K562 (cell line): Measurements from ENCODE around the gene NIPAL1. TPM values are rescaled to one million over a fixed set of nuclear protein-coding genes. Genes with fewer than 3 reads are reported as not detected.

Experiments used
- ATAC-seq: fragments of 200-7000 bp; cut with Tn5 transposase; 3 replicates; pipeline ENCODE4 v1.9.1; 2020; ENCODE audit warnings: moderate library complexity
- BruUV-seq: library from RNA; stranded (reverse); fragments of 400-500 nt; replicated peaks from 2 replicates; lab custom pipeline; 2021; lab: Mats Ljungman, UMichigan
- CTCF ChIA-PET: fragments of 300-600 bp; formaldehyde crosslinking; extraction: SDS; loops from one replicate; lab custom pipeline; 2021; ENCODE audit warnings: low intra/inter-chr PET ratio; lab: Yijun Ruan, JAX
- POLR2A ChIA-PET: fragments of 300-600, 350-650 bp; sonication (Branson Sonifier 250); formaldehyde crosslinking; extraction: SDS; loops from one replicate; lab custom pipeline; 2021; ENCODE audit warnings: antibody characterized with exemption, inconsistent platforms; lab: Yijun Ruan, JAX
- DNase-seq, 4 experiments: peaks; one replicate each; pipeline versions ENCODE4 v3.0.0 to v3.0.0-alpha.2; 2011 to 2018; ENCODE audit warnings: low spot score in 3 of 4, mixed read lengths in 3 of 4; ENCODE audit errors: extremely low read depth in 1 of 4
- FAIRE-seq: peaks from 2 replicates; lab custom pipeline; 2011; peaks lifted over from hg19 to GRCh38; lab: Jason Lieb, UNC
- H2AFZ ChIP-seq: 2 replicates; pipeline ENCODE4 v1.6.0; 2011; ENCODE audit warnings: low read depth, low read length, control low read depth, inconsistent platforms
- H3K27ac ChIP-seq: fragments of 200-600 bp; 3 replicates; pipeline ENCODE4 v1.8.0; 2011; ENCODE audit warnings: low read depth, mild to moderate bottlenecking, control low read depth, inconsistent platforms, low read length, moderate library complexity, mixed read lengths; ENCODE audit errors: extremely low read depth
- H3K27me3 ChIP-seq, 2 experiments: fragments of 300-600 bp in 1 of 2; 2 replicates in 1 of 2; 3 replicates in 1 of 2; pipeline versions ENCODE4 v1.6.0 to v1.8.0; 2011; ENCODE audit warnings: inconsistent platforms in 2 of 2, low read length in 2 of 2, mild to moderate bottlenecking in 1 of 2, mixed read lengths in 1 of 2, moderate library complexity in 1 of 2; ENCODE audit not compliant: control insufficient read depth in 2 of 2, insufficient read depth in 2 of 2
- H3K36me3 ChIP-seq: fragments of 300-600 bp; 3 replicates; pipeline ENCODE4 v1.8.0; 2011; ENCODE audit warnings: mild to moderate bottlenecking, low read length, inconsistent platforms; ENCODE audit not compliant: control insufficient read depth, insufficient read depth
- H3K4me1 ChIP-seq, 2 experiments: fragments of 200-600 bp in 1 of 2; replicated peaks in 1 of 2; 2 replicates in 1 of 2; 3 replicates in 1 of 2; pipeline versions ENCODE4 v1.5.1 to v1.8.0; 2011; ENCODE audit warnings: inconsistent platforms in 2 of 2, low read length in 2 of 2, mild to moderate bottlenecking in 1 of 2, mixed read lengths in 1 of 2, moderate library complexity in 1 of 2; ENCODE audit not compliant: control insufficient read depth in 2 of 2, insufficient read depth in 2 of 2
- H3K4me2 ChIP-seq: 2 replicates; pipeline ENCODE4 v1.6.1; 2011; ENCODE audit warnings: low read length, control low read depth, inconsistent platforms, mixed read lengths; ENCODE audit not compliant: insufficient read depth
- H3K4me3 ChIP-seq: fragments of 200-600 bp; sonication (generic), shearing (Covaris generic); 2 replicates; pipeline ENCODE4 v1.5.1; 2016; ENCODE audit warnings: control low read depth, inconsistent platforms
- H3K79me2 ChIP-seq: fragments of 200-600 bp; 3 replicates; pipeline ENCODE4 v1.8.0; 2011; ENCODE audit warnings: low read length, inconsistent platforms; ENCODE audit not compliant: control insufficient read depth, insufficient read depth
- H3K9ac ChIP-seq, 2 experiments: 2 replicates each; pipeline versions ENCODE4 v1.6.0 to v1.6.1; 2011; ENCODE audit warnings: low read depth in 2 of 2, low read length in 2 of 2, control low read depth in 1 of 2, inconsistent platforms in 1 of 2, mild to moderate bottlenecking in 1 of 2, mixed read lengths in 1 of 2; ENCODE audit not compliant: insufficient read depth in 1 of 2
- H3K9me1 ChIP-seq: one replicate; pipeline ENCODE4 v1.6.0; 2011; ENCODE audit warnings: inconsistent platforms, mild to moderate bottlenecking, low read length, moderate library complexity; ENCODE audit not compliant: control insufficient read depth, insufficient read depth
- H3K9me3 ChIP-seq: replicated peaks from 2 replicates; pipeline ENCODE4 v1.5.1; 2011; ENCODE audit warnings: low read depth, low read length, inconsistent platforms; ENCODE audit not compliant: control insufficient read depth, insufficient read depth
- H4K20me1 ChIP-seq: replicated peaks from 2 replicates; pipeline ENCODE4 v1.6.1; 2011; ENCODE audit warnings: low read length, inconsistent platforms, mixed read lengths; ENCODE audit not compliant: control insufficient read depth, insufficient read depth
- ATF7 ChIP-seq: fragments of 450-650 bp; IDR thresholded peaks from 2 replicates; pipeline ENCODE4 v1.7.1; 2014; ENCODE audit warnings: mild to moderate bottlenecking, moderate library complexity
- FOXA3 ChIP-seq, 2 experiments: fragments of 450-650 bp in 1 of 2; sonication (generic) in 1 of 2; formaldehyde crosslinking; IDR thresholded peaks in 1 of 2; conservative IDR thresholded peaks in 1 of 2; 2 replicates each; pipeline versions ENCODE4 v1.4.0 to v1.8.0; 2020 to 2022; ENCODE audit warnings: mild to moderate bottlenecking in 2 of 2, missing genetic modification reagents in 1 of 2
- JUND ChIP-seq, 2 experiments: IDR thresholded peaks; 2 replicates in 1 of 2; 3 replicates in 1 of 2; pipeline ENCODE4 v1.6.1; 2011; ENCODE audit warnings: borderline replicate concordance in 2 of 2, low read depth in 2 of 2, low read length in 2 of 2, improper control_type of control experiment in 1 of 2, missing biosample characterization in 1 of 2, missing genetic modification characterization in 1 of 2, missing genetic modification reagents in 1 of 2
- TRIM24 ChIP-seq, 2 experiments: fragments of 450-650 bp; IDR thresholded peaks; 2 replicates each; pipeline ENCODE4 v1.6.1; 2016
- in situ Hi-C: fragments of 300-500 bp; cut with MboI; formaldehyde crosslinking; loops from 4 replicates; pipeline ENCODE4 v1.15.0; 2018; ENCODE audit warnings: inconsistent platforms, mixed read lengths
- intact Hi-C: fragments of 100-400 bp; cut with micrococcal nuclease; formaldehyde crosslinking; loops from 2 replicates; pipeline ENCODE4 v1.14.2; 2022
- polyA plus RNA-seq, 8 experiments: library from polyadenylated mRNA; depleted of rRNA in 4 of 8; stranded (reverse) in 5 of 8; unstranded in 3 of 8; fragments of >200 nt; fragmentation: Nextera tagmentation in 2 of 8; fragmentation: Illumina TruSeq in 1 of 8; extraction: Ambion mirVana in 2 of 8; extraction: Trizol in 1 of 8; gene quantifications; 2 replicates each; pipeline versions ENCODE4 v1.2.1 to v1.2.3, GENCODE V29; 2011 to 2014; ENCODE audit warnings: inconsistent platforms in 1 of 8, missing spikeins in 1 of 8
- total RNA-seq, 7 experiments: library from RNA; depleted of rRNA in 6 of 7; stranded (reverse); fragments of >200 nt in 6 of 7; fragmentation: Illumina TruSeq in 2 of 7; extraction: Trizol in 2 of 7; gene quantifications; 2 replicates each; pipeline versions ENCODE4 v1.2.1 to v1.2.3, GENCODE V29; 2011 to 2021; ENCODE audit warnings: low replicate concordance in 1 of 7
- TF ChIP-seq, protein P1 (sequence below), 2 experiments: fragments of 450-650 bp in 1 of 2; sonication (generic) in 1 of 2; formaldehyde crosslinking in 1 of 2; IDR thresholded peaks in 1 of 2; conservative IDR thresholded peaks in 1 of 2; 2 replicates each; pipeline versions ENCODE4 v1.6.1 to v1.8.1; 2016 to 2023; ENCODE audit warnings: mild to moderate bottlenecking in 2 of 2, moderate library complexity in 2 of 2, inconsistent platforms in 1 of 2, missing genetic modification reagents in 1 of 2

NIPAL1 gene
- total and polyA plus RNA-seq, 9 of the 15 experiments (the other 6 are each of a cell fraction or from before 2014, with no cell fraction given) = 0.03 to 0.43 (median 0.25) TPM

DNA sequence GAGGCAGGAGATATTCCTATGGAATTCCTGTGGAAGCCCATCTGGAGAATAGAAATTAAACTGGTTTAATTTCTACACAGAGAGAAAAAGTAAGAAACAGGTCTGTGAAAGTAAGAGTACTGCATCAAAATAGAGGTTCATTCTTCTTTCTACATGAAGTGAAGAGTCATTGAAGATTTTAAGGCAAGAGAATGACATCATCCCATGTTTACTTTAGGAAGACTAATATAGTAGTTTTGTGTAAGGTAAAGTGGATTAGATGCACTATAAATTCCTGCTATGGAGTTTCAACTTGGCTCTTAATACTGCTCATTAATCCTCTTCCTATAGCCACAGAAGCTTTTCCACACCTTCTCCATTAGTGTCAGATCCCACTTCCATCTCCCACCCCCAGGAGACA lies 47.7 kb upstream of the NIPAL1 start:
- TF ChIP-seq FOXA3 (CRISPR knock-in tag; conservative IDR thresholded peaks at IDR 0.05 in 1 of 2, IDR thresholded peaks at IDR 0.05 in 1 of 2) = 0 out of 4 replicates have a peak, but pooled peaks of 1 of the 2 experiments have one; percentile 30
- TF ChIP-seq ATF7 = 0 out of 2 replicates have a peak, but pooled peaks have one; percentile 31
- no peak for TF ChIP-seq TRIM24 (IDR thresholded peaks at IDR 0.05)
- TF ChIP-seq JUND (IDR thresholded peaks at IDR 0.05; ENCODE audit: borderline replicate concordance, low read depth, low read length) = no peak
- TF ChIP-seq JUND (tag; IDR thresholded peaks at IDR 0.05; ENCODE audit: borderline replicate concordance, low read depth, low read length) = peak; percentile 38; the same call in 1 of the 3 replicates
- TF ChIP-seq, protein P1, sequence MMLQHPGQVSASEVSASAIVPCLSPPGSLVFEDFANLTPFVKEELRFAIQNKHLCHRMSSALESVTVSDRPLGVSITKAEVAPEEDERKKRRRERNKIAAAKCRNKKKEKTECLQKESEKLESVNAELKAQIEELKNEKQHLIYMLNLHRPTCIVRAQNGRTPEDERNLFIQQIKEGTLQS (IDR thresholded peaks at IDR 0.05) = peak; percentile 63
- TF ChIP-seq, protein P1 (CRISPR knock-in tag; conservative IDR thresholded peaks at IDR 0.05) = no peak
- Histone ChIP-seq H3K9ac (no peak overlapping the region), H3K4me3 (no peak overlapping the region), H3K9me1 (no peaks in the 10 kb centered on the region), H3K27me3 (no peaks in the 10 kb centered on the region; a peak in 2 of 5 replicates), H3K4me1 (no peaks in the 10 kb centered on the region), H3K27ac (no peak overlapping the region), H3K79me2 (no peaks in the 10 kb centered on the region), H3K4me2 (no peak overlapping the region), H3K36me3 (no peaks in the 10 kb centered on the region), H2AFZ (no peak overlapping the region), H3K9me3 (no peaks in the 10 kb centered on the region), H4K20me1 (no peaks in the 10 kb centered on the region)
- intact Hi-C loops = no loop called here
- DNase-seq (no peak), FAIRE-seq (no peak), ATAC-seq (no peak)
- POLR2A ChIA-PET = no interaction called here
- in situ Hi-C loops = no loop called here
- CTCF ChIA-PET = no interaction called here
- BruUV-seq = no TSS peak
